GM18502 (cell line): ENCODE measurements around the gene DSC1.
"Not testable (repeated sequence)": the region's sequence is repeated elsewhere in the genome, so short reads cannot be mapped to it uniquely, and the experiment has no call there.

Experiments
- ATAC-seq: cut with Tn5 transposase; IDR thresholded peaks from one replicate; pipeline ENCODE4 v1.9.1; 2021; ENCODE audit warnings: mild to moderate bottlenecking; ENCODE audit not compliant: unreplicated experiment, poor library complexity

The DSC1 gene

DNA sequence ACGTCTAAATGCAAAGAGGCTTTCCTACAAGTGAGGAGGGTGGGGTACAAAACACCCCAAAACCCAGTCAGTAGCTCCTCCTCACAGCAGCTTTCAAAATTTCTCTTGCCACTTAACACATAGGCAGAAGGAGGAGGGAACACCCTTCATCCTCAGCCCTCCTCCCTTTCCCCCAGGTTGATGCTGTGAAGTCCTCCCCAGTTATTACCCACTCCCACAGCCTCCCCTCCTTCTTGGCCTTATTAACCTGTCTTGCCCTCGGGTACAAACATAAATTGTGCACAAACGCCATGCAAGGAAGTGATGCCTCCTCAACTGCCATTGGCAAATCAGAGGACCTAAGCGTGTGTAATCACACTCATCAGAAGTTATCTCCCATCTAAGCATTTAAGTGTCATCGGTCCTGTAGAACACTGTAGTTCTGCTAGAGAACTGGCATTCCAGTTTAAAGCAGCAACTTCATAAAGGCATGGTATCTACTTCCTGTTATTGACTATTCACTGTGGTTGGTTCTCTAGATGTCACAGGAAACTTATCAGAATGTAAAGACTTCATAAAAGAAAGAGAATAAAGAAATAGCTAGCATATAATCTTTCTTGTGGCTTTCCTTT lies at the start of gene DSC1:
Gene DSC1 (minus strand): TSS at position 32 of the 611 bp plus-strand sequence. CDS start 262 bp downstream, outside the sequence.
- no peak for ATAC-seq

DNA sequence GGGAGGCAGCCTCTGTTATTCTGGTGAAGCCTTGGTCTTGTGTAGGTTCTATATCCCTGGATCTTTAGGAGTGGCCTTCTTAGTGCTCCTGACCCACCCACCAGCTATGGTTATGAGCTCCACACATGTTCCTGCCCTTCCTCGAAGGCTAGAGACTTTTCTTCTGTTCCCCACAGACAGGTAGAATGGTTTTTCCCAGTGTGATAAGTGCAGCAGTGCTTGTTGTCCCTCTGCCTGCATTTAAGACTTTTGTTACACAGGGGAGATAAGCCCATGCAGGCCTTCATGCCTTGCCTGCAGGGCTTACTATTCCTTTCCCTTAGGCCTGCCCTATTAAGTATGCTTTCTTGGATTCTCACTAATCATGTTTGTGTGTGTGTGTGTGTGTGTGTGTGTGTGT lies 48.4 kb upstream of the DSC1 start:
- ATAC-seq: no peak

DNA sequence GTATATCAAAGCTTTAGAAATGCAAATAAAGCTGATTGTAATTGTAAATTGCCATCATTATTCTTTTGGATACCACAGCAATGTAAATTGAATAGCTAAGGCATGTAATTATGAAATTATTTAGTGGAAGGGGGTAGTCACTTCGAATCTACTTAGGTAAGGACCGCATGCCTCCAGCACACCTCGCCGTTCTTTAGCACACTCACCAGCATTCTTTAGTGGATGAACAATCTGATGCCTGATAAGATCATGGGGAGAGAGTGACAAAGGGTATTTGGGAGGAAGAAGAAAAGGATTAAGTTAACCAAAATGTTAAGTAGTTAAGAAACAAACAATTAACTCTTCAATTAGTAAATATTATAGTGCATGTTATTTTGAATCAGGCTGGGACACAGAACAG lies 46.4 kb upstream of the DSC1 start:
- ATAC-seq: no peak

- ATAC-seq: no peak
Observed at GRCh38 chr18:31207391-31207790, 44.7 kb upstream of the DSC1 start.

- peak; percentile 63 for ATAC-seq
Observed at GRCh38 chr18:31206787-31207381, 44.2 kb upstream of the DSC1 start.

DNA sequence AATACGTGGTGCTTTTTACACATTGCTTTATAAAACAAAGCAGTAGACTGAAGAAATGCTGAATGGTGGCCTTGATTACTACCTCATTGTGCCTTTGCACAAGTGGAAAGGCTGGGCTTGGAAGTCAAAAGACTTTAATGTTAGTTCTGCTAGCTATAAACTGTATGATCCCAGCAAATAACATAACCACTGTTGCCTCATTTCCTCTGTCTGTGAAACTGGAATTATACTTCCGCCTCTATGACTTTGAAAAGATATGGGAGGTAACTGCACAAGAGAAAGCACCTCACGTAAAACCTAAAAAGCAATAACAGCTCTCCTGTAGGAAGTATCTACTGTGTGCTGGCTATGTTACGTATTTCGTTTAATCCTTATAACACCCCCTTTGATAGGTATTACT lies 43.4 kb upstream of the DSC1 start:
- no peak for ATAC-seq

GRCh38 chr18:31205273-31205672 lies 42.6 kb upstream of the DSC1 start:
- no peak for ATAC-seq

DNA sequence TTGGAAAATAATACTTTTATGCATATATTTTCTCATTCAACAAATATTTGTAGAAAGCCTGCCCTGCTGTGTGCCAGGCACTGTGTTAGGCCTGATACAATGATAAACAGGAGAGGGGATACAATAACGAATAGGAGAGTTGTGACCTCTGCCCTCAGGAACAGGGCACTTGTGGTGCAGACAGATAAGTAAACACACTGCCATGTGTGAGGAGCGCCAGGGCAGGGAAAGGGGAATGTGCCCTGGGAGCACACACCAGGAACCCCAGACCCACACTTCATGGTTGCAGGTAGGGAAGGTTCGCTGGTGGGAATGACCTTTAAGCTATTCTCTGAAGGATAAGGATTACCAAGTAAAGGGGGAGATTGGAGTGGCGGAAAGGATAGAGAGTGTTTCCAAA lies 42.2 kb upstream of the DSC1 start:
- ATAC-seq: no peak

DNA sequence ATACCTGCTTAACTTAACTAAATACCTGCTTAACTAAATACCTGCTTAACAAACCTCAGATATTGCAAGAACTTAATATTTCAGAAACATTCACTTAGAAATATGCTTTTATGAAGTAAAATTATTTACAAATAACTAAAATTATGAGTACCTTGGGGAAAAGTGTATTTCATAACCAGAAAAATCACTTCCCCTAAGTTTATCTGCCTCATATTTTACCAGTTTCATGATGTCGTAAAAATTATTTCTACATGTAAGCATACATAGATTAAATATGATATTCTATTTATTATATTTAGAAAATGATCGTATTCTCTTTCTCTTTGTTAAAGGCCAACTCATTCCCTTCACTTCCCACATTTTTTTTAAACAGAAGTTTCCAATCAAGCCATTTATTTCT lies 41.5 kb upstream of the DSC1 start:
- ATAC-seq: no peak

- ATAC-seq: no peak
Observed at GRCh38 chr18:31203794-31204148, 41.1 kb upstream of the DSC1 start.

- ATAC-seq: no peak
Observed at GRCh38 chr18:31203096-31203793, 40.6 kb upstream of the DSC1 start.

DNA sequence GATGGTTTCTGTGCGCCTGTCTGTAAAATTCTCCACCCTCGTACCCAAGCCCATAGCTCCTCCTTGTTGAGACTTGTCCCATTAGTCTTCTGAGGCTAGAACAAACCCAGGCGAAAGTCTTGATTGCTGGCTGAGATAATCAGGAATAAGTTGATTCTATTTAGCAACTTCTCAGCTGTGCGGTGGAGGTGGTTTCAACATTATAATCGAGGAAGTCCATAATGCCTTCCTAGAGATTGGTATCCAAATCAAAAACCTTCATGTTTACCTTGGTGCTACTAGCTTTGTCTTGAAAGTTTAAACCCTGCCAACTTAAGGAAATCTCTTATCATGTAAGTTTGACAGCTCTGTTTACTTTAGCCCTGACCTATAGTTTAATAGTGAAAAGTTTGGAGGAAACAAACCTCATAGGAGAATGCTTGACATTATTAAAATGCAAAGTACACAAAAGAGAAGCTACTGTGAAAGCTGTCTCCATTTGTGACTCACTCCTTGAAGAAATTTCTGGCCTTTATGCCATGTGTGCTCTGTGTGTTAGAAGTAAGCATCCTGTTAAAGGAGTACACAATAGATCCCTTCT lies 36.6 kb upstream of the DSC1 start:
- no peak for ATAC-seq

GRCh38 chr18:31197676-31198075 lies 35.0 kb upstream of the DSC1 start:
- no peak for ATAC-seq

GRCh38 chr18:31195063-31195462 lies 32.4 kb upstream of the DSC1 start:
- no peak for ATAC-seq

GRCh38 chr18:31192086-31192776 lies 29.6 kb upstream of the DSC1 start:
- no peak for ATAC-seq

GRCh38 chr18:31190919-31191318 lies 28.3 kb upstream of the DSC1 start:
- no peak for ATAC-seq

DNA sequence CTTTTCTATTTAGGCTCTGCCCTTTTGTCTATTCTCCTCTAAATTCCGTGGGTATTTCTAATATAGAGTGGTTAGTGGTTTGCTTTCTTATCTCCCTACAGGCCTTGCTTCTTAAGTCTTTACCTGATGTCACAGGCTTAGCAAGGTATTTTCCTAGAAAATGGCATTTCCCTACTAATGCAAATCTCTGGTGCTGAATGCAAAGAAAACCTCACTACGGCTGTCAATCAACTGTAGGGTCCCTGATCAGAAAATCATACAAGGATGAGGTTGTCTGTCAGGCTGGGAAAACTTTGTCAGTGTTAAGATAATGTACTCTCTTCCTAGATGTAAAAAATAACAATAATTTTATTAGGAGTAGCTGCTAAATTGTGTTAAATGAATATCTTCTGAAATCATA lies 27.1 kb upstream of the DSC1 start:
- ATAC-seq: no peak

- ATAC-seq: no peak
Observed at GRCh38 chr18:31185186-31185950, 22.7 kb upstream of the DSC1 start.

- no peak for ATAC-seq
Observed at GRCh38 chr18:31183302-31183701, 20.6 kb upstream of the DSC1 start.

DNA sequence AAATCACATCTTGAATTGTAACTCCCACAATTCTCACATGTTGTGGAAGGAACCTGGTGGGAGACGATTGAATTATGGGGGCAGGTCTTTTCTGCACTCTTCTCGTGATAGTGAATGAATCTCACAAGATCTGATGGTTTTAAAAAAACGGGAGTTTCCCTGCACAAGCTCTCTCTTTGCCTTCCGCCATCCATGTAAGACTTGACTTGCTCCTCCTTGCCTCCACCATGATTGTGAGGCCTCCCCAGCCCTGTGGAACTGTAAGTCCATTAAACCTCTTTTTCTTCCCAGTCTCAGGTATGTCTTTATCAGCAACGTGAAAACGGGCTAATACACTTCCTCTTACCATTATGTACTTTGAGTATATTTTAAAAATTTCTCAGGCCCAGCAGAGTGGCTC lies 14.7 kb upstream of the DSC1 start:
- ATAC-seq: not testable (repeated sequence)
